GM12878 (cell line): ENCODE data around the gene RMND1. TPM values are rescaled to one million over a fixed set of nuclear protein-coding genes. Genes with fewer than 3 reads are reported as not detected.

Experiments used
- ASH2L ChIP-seq: fragments of 300-600, 200-600 bp; sonication (generic); IDR thresholded peaks from 2 replicates; pipeline ENCODE4 v1.6.1; 2017; ENCODE audit warnings: low read depth, mild to moderate bottlenecking, borderline replicate concordance
- BHLHE40 ChIP-seq, 2 experiments: fragments of 450-650 bp in 1 of 2; IDR thresholded peaks; 2 replicates each; pipeline ENCODE4 v1.6.1; 2011 to 2017; ENCODE audit warnings: low read depth in 2 of 2, borderline replicate concordance in 1 of 2, improper control_type of control experiment in 1 of 2, low read length in 1 of 2, mild to moderate bottlenecking in 1 of 2
- E4F1 ChIP-seq: fragments of 450-650 bp; IDR thresholded peaks from 2 replicates; pipeline ENCODE4 v1.6.1; 2018; ENCODE audit warnings: borderline replicate concordance, mild to moderate bottlenecking; ENCODE audit not compliant: partially characterized antibody
- MTA2 ChIP-seq: fragments of 450-650 bp; IDR thresholded peaks from 2 replicates; pipeline ENCODE4 v1.6.1; 2016; ENCODE audit warnings: low read depth, mild to moderate bottlenecking, moderate library complexity
- MYC ChIP-seq: IDR thresholded peaks from 2 replicates; pipeline ENCODE4 v1.6.1; 2011; ENCODE audit warnings: mild to moderate bottlenecking, low read length, moderate library complexity, inconsistent platforms; ENCODE audit not compliant: insufficient read depth, insufficient replicate concordance, insufficient read length, severe bottlenecking
- NFIC ChIP-seq: IDR thresholded peaks from 2 replicates; pipeline ENCODE4 v1.6.1; 2012; ENCODE audit warnings: low read depth, mild to moderate bottlenecking, inconsistent platforms, low read length, moderate library complexity
- NR2C2 ChIP-seq: IDR thresholded peaks from 2 replicates; pipeline ENCODE4 v1.6.1; 2011; ENCODE audit warnings: borderline replicate concordance, low read depth; ENCODE audit not compliant: control insufficient read depth, insufficient read length
- PAX8 ChIP-seq: fragments of 450-650 bp; IDR thresholded peaks from 2 replicates; pipeline ENCODE4 v1.6.1; 2017; ENCODE audit warnings: mild to moderate bottlenecking, moderate library complexity
- SREBF2 ChIP-seq: IDR thresholded peaks from 2 replicates; pipeline ENCODE4 v1.6.1; 2012; ENCODE audit warnings: mild to moderate bottlenecking, low read length
- TAF1 ChIP-seq: IDR thresholded peaks from 2 replicates; pipeline ENCODE4 v1.6.1; 2011; ENCODE audit warnings: mild to moderate bottlenecking, low read depth, low read length, borderline replicate concordance
- TARDBP ChIP-seq: IDR thresholded peaks from 2 replicates; pipeline ENCODE4 v1.6.1; 2016; ENCODE audit warnings: borderline replicate concordance
- USF2 ChIP-seq: IDR thresholded peaks from 2 replicates; pipeline ENCODE4 v1.6.1; 2011; ENCODE audit warnings: low read depth, low read length, improper control_type of control experiment, borderline replicate concordance
- polyA plus RNA-seq, 11 experiments: library from polyadenylated mRNA; depleted of rRNA in 4 of 11; unstranded in 6 of 11; stranded (reverse) in 5 of 11; fragments of >200 nt; fragmentation: Nextera tagmentation in 4 of 11; fragmentation: Illumina TruSeq in 1 of 11; extraction: Ambion mirVana in 4 of 11; extraction: Trizol in 1 of 11; gene quantifications; 1 replicate in 1 of 11; 2 replicates in 10 of 11; pipeline versions ENCODE4 v1.2.1 to v1.2.3, GENCODE V29; 2011 to 2016; ENCODE audit warnings: inconsistent platforms in 2 of 11, missing spikeins in 2 of 11, low read depth in 1 of 11
- total RNA-seq, 4 experiments: library from RNA; depleted of rRNA in 3 of 4; stranded (reverse); fragments of >200 nt in 3 of 4; fragmentation: Illumina TruSeq in 1 of 4; extraction: Trizol in 1 of 4; gene quantifications; 2 replicates each; pipeline versions ENCODE4 v1.2.1 to v1.2.3, GENCODE V29; 2013 to 2021

RMND1 gene
- total and polyA plus RNA-seq, 10 of the 15 experiments (the other 5 are each of a cell fraction or from before 2014, with no cell fraction given), result 15.9 to 34.5 (median 21.4) TPM

GRCh38 chr6:151413372-151414145 is 38.4 kb downstream of the RMND1 start (continued):
- TF ChIP-seq MYC, result no peak
- no peak for TF ChIP-seq USF2
- TF ChIP-seq E4F1, result no peak
- no peak for TF ChIP-seq ASH2L
- TF ChIP-seq NFIC, result no peak
- TF ChIP-seq PAX8, result no peak
- no peak for TF ChIP-seq NR2C2
- TF ChIP-seq BHLHE40 (IDR thresholded peaks at IDR 0.05; ENCODE audit: borderline replicate concordance in 1 of 2, low read depth in 2 of 2, low read length in 1 of 2), result no peak
- no peak for TF ChIP-seq MTA2
- TF ChIP-seq TAF1, result no peak
- TF ChIP-seq SREBF2, result no peak
- no peak for TF ChIP-seq TARDBP
- TF ChIP-seq, all 136 proteins: peak for 0
